ENCODE measurements around the gene SLC2A8. TPM values are rescaled to one million over a fixed set of nuclear protein-coding genes. Genes with fewer than 3 reads are reported as not detected.

Gene SLC2A8
- total RNA-seq, 1 experiment from 2014 or later, result 13.8 TPM

- no peak for DNase-seq (ENCODE audit: low spot score)
Observed at GRCh38 chr9:127382541-127382940, 14.4 kb upstream of the SLC2A8 start.

- no peak for DNase-seq (ENCODE audit: low spot score)
Observed at GRCh38 chr9:127384016-127384730, 12.8 kb upstream of the SLC2A8 start.

GRCh38 chr9:127384901-127385300 is 12.1 kb upstream of the SLC2A8 start:
- no peak for DNase-seq (ENCODE audit: low spot score)

DNA sequence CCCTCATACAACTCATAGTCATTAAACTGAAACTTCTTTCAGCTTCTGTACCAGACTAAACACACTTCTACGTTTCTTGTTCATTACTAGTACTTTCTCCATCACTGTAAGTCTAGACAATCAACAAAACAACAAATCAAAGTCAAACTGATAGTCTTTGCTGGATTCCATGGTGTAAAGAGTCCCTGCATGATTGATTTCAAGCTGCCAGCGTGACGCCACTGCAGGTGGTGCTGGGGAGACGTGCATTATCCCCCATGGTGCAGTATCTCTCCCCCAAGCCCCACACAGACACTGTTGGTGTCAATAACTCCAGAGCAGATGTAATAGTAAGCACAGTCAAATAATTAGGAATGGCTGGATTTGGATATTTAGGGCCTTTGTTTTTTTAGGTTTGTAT is 10.7 kb upstream of the SLC2A8 start:
- DNase-seq (ENCODE audit: low spot score), result no peak

DNA sequence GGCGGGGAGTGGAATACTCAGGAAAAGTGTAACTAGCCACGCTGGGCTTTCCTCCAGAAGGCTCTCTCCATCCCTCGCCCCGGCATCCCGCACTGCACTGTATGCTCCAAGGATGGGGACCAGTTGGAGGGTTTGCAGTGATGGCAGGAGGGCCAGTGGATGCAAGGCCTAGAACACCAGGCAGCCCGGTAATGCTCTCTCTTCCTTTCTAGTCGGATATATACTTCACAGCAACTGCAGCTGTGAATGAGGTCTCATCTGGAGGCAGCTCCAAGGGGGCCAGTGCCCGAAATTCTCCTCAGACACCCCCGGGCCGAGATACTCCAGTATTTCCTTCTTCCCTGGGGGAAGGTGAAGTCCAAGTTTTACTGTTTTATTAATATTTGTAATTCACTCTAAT is 10.0 kb upstream of the SLC2A8 start:
- DNase-seq (ENCODE audit: low spot score), result no peak

DNA sequence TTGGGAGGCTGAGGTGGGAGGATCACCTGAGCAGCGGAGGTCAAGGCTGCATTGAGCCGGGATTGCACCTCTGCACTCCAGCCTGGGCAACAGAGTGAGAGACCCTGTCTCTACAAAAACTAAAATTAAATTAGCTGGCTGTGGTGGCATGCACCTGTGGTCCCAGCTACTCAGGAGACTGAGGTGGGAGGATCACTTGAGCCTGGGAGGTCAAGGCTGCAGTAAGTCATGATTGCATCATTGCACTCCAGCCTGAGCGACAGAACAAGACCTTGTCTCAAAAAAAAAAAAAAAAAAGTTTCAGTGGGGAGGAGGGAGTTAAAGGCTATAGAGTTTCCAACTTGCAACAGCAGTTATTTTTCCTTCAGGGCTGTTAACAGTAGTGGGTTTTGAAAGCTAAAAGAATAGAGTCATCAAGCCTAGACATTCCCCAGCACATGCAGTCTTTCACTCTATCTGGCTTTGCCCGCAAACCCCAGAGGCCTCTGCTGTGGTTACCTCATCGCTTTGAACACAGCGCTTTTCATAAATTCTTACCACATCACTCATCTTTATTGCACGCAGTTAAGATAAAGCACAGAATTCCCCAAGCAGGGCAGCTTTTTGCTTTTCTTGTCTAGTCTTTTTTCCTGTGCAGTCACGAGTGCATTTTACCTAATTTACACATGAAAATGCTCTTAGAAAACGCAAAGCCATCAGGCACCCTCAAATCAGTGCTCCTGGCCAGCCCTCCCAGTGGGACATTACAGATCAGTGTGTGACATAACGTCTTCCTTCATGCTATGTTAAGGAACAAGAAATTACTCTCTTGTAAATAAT is 8.7 kb upstream of the SLC2A8 start:
- DNase-seq (ENCODE audit: low spot score), result peak; percentile 99

DNA sequence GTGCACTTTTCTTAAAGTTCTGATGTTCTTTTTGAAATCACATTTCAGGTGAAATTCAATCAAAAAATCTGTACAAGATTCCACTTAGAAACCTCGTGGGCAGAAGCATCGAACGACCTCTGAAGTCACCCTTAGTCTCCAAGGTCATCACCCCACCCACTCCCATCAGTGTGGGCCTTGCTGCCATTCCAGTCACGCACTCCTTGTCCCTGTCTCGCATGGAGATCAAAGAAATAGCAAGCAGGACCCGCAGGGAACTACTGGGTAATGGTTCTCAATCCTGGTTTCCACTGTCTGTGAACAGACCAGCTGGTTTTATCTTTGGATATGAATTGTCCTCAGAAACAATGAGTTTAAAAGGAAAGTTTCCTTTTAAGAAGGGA is 8.1 kb upstream of the SLC2A8 start:
- no peak for DNase-seq (ENCODE audit: low spot score)

GRCh38 chr9:127389381-127390247 is 7.4 kb upstream of the SLC2A8 start:
- DNase-seq (ENCODE audit: low spot score), result no peak

DNA sequence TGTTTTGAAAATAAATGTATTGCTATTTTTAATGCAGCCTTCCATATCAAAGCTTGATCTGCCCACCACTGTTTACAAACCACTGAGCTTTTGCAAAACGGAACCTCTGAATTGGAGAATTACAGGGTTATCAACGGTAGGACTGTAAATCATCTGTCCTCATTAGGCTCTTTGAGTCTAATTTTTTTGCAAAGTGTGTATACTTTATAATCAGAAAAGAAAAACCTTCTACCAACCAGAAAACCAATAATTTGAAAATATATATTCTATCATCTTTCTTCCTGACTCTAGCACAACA is 6.8 kb upstream of the SLC2A8 start:
- no peak for DNase-seq (ENCODE audit: low spot score)

DNA sequence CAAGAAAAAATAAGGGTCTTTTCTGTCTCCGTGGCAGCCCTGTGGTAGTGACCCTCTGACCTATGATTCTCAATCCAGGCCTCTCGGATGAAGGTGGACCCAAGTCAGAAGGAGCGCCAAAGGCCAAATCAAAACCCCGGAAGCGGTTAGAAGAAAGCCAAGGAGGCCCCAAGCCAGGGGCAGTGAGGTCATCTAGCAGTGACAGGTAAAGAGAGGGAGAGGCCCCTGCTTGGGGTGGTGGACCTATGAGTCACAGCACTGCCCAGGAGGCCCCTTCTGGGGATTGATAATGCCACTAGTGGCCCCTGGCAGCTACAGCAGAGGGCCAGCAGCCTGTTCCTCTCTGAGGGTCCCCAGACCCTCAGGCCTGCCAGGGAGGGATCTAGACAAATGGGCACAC is 6.4 kb upstream of the SLC2A8 start:
- DNase-seq (ENCODE audit: low spot score), result peak; percentile 35

- no peak for DNase-seq (ENCODE audit: low spot score)
Observed at GRCh38 chr9:127392166-127392565, 4.8 kb upstream of the SLC2A8 start.

- DNase-seq (ENCODE audit: low spot score), result no peak
Observed at GRCh38 chr9:127392976-127393375, 4.0 kb upstream of the SLC2A8 start.

- DNase-seq (ENCODE audit: low spot score), result no peak
Observed at GRCh38 chr9:127393645-127394044, 3.3 kb upstream of the SLC2A8 start.

DNA sequence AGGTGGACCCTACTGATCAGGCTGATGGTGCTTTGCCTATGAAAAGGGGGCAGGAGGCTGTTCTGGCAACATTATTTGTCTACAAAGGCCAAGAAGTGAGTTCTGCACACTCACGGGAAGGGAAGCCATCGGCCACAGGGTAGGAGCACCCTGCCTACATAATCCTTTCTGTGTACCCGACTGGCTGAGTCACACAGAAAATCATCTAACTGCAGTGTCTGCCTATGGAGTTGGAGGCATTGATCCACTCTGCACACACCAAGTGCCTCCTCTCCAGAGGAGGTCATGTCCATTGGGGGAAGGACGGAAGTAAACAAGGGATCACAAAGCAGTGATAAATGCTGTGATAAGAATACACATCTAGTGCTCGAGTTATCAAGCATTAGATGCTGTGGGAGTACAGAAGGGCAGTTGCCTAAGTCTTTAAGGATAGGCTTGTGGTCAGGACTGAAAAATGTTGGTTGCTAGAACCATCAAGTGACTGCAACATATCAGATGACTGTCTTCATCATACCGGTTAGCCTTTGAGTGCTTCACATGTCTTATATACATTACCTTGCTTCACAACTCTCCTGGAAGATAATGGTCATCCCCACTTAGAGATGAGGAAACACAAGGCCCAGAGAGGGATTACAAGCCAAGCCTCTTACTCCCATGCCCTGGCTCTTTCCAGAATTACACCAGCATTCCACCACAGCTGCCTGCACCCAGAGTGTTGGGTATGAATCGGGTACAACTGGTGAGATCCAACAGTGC is 1.3 kb upstream of the SLC2A8 start:
- DNase-seq (ENCODE audit: low spot score), result no peak

DNA sequence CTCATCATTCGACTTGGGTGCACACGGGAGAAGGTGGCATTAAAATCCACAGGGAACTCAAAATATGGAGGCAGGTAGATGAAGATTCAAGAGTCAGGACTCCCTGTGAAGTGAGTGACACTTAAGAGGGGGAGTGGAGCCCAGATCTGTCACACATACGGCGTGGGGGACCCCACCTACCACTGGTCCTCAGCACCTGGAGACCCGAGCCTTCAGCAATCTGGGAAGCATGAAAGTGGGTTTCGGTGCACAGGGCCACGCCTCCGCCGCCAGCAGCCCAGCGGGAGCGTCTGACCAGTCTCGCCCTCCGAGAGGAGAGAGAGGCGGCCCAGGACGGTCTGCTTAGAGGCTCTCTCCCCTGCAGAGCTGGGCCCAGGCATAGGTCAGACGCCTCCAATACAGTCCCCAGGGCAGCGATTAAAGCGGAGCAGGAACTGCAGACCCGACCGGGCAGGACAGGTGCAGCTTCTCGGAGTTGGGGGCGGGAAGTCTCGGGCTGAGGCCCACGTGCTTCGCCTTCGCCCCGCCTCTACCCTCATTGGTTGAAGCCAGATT is 639 bp upstream of the SLC2A8 start:
- DNase-seq (ENCODE audit: low spot score), result no peak

GRCh38 chr9:127397646-127398274 is 791 bp downstream of the SLC2A8 start:
- DNase-seq (ENCODE audit: low spot score), result no peak

DNA sequence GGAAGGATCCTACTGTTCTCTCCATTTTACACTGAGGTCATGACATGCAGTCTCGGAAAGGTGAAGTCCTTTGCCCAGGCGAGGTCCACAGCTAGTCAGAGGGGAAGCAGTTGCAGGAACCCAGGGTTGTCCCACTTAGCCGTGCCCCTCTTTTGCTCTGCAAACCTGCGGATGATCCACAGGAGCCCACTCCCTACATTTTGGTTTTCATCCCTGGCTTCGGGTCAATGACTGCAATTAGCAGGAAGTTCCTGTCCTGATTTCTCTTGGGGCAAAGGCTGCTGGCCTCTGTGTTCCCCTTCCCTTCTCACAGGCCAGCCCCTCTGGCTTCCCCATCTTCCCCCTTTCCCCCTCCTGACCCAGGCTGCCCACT is 1.3 kb downstream of the SLC2A8 start:
- no peak for DNase-seq (ENCODE audit: low spot score)

GRCh38 chr9:127398715-127399400 is 1.9 kb downstream of the SLC2A8 start:
- no peak for DNase-seq (ENCODE audit: low spot score)

DNA sequence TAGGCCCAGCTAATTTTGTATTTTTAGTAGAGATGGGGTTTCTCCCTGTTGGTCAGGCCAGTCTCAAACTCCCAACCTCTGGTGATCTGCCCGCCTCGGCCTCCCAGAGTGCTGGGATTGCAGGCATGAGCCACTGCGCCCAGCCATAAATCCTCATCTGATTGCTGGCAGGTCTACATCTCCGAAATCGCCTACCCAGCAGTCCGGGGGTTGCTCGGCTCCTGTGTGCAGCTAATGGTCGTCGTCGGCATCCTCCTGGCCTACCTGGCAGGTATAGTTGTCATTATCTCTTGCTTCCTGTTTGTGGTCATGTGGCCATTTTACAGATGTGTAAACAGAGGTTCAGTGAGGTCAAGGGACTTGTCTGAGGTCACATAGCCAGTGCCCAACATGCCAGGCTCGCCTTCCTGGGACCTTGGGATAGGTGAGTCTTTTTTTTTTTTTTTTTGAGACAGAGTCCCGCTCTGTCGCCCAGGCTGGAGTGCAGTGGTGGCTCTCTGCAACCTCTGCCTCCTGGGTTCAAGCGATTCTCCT is 2.8 kb downstream of the SLC2A8 start:
- DNase-seq (ENCODE audit: low spot score), result no peak

GRCh38 chr9:127402401-127403090 is 5.6 kb downstream of the SLC2A8 start:
- no peak for DNase-seq (ENCODE audit: low spot score)
